ENCODE data around the gene RFFL.

The RFFL gene

GRCh38 chr17:35080536-35080935, 17.0 kb upstream of the RFFL start:
- DNase-seq, result no peak

DNA sequence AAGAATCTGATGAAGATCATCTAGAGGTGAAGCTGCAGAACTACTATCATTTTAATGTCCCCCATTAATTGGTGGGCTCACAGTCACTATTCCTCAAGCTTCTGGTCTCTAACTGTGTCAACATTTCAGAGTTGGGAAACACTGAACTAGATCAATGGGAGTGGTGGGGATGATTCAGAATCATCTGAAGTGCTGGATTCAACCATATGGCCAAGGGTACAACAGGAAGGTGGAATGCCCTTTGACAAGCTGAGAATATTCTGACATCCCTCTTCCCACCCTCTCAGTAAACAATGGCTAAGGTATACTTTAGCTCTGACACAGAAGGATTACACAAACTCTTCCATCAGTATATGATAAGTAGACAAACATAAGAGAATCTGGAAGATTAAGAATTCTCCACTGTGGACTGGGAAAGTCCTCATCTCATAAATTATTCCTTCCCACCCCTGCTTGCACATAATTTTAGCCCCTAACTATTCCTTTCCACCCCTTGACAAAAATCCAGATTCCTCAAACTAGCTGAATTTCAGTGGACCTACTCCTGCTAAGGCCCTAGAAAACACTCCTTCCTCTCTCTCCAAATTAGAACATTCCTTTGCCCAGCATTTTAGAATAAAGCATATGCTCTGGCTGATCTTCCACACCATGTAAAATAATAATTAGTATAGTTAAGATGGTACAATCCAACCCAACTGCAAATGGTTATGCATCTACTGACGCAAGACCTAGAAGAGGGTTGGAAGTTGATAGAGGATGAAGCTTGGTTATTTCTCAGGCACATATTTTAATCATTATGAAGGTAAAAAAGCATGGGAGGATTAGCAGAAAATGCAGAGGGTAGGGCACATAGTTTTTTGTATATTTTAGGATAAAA, 16.3 kb upstream of the RFFL start:
- no peak for DNase-seq

DNA sequence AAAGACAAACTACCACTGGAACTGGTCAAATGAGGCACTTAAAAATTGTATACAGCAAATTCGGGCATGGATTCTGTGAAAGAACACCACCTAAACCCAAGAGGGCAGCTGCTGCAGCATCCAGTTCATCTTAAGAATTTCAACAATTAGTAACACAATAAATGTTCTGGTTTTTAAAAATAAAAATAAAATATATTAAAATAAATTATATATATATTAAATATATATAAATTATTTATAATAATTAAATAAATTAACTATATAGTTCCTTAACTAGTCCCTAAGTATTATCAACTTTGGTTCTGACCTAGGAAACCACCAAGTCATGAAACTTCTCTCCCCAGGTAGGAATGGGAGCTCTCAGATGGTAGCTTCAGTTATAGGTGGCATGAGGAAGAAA, 13.4 kb upstream of the RFFL start:
- no peak for DNase-seq

DNA sequence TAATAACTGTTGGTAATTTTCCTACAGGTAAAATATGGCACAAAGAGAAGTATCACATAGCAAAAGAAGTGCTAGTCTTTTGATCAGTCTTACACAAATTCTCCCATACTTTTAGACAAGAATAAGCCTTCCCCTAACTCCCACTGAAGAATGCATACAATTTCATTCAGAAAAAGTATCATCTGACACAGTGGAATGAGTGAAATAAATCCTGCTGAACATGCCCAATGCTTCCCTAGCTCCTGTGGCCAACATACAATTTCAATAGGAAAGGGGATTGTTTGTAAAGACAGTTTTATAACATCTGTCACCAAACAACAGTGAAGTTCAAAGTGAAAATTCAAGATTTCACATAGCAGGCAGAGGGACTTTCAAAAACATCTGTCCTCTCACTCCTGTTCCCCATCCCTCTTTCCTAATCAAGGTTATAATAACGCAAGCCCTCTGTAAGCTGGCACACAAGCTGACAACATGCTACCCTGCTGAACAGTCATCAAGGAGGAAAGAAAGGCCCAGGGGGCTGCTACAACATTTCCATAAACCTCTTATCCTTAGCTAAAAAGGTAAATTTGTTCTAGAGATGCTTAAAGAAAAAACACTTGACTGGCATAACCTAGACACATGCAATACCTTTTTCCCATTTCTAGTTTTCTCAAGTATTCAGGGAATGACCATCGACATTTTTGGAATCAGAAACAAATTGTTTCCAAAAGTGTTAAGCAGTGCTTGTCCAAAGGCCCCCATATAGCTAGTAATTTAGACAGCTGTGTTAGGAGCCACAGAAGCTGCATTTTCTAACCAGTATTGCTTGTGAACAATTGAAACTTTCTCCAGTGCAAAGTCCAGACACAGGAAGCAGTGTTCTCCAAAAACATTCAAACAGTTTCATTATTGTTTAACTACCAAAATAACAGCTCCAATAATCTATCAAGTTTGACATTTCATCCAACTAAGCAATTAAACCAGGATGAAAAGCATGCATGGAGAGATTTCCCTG, 11.5 kb upstream of the RFFL start:
- no peak for DNase-seq

DNA sequence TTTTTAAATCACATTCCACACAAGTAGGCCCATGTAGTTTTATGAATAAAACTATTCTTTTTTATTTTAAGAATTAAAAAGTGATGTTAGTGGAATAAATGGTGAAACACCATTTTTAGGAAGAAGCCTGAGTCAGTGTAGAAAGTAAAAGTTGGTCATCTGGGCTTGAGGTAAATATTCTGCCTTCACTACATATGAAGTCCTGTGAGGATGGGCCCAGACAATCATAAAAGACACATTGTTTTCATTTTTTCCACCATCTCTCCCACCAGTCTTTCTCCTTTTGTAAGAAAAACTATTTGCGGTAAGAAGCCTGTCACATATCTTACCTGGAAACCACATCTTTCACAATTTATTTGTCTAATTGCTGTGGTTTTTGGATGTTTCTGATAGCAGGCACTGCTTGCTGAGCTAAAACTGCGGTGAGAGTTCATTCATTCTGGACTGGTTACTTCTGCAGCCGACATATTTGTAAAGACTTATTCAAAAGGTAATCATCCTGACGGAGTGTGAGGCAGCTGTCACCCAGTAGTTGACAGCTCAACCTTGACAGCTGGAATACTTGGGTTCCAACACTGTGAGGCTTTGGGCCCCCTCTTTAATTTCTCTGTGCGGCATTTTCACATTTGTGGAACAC, 10.6 kb upstream of the RFFL start:
- DNase-seq, result no peak

- DNase-seq, result no peak
Observed at GRCh38 chr17:35073183-35073790, 9.8 kb upstream of the RFFL start.

GRCh38 chr17:35069311-35069710, 5.8 kb upstream of the RFFL start:
- DNase-seq, result no peak

DNA sequence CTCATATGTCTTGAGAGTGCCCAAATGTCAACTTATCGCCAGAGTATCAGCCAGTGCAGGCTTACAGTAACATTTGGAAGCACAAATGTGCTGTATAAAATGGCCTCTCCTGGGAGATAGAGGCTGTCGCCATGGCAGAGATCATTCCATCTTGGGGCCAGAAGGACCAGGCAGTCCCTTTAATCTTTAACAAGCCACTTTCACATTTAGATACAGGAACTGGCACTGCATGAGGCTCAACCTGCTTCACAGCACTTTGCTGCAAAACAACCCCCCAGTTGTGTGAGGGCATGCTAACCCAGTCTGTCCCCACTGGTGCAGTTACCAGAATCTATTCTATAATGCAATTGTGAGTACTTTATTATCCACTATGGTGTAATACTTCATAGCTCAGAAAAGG, 4.7 kb upstream of the RFFL start:
- DNase-seq, result no peak

DNA sequence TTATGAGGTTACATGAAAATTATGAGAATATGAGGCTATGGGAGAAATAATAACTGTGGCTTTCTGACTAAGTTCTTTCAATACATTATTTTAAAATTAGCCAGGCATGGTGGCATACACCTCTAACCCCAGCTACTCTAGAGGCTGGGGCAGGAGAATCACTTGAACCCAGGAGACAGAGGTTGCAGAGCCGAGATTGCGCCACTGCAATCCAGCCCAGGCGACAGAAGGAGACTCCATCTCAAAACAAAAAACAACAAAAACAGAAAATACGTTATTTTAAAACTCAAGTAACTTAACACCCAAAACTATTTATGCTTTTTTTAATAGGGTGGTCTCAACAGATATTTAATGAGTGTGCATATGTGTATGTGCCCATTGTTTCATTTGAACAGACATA, 2.4 kb upstream of the RFFL start:
- DNase-seq, result no peak

DNA sequence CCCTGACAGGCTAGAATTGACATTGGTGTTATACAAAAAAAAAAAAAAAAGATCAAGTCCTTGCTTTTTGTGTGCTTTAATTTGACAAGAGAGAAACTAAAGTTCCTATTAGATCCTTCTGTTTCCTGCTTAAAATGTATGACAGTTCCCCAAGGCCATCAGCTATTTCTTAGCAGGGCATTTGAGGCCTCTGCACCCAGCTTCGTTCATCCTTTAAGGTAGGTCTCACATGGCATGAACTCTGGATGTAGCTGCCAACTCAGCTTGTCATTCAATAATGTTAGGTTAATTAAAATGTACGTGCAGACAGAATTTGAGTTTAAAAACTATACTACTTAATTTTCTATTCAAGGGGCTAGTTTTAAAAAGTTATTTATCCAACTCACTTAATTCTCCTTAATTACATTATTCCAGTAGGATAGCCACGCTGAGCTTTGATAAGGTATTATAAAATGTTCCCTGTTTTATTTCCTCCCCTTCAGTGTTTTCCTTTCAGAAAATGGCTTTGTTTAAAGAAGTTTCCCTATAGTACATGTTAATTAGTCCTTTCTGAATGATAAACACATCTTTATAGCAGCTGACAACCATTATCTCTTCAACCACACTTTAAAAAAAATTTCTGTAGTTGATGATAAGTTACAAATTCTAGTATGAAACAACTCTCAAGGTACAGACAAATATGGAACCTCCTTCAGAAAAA, 1.2 kb upstream of the RFFL start:
- no peak for DNase-seq

- DNase-seq, result no peak
Observed at GRCh38 chr17:35062308-35062707, 1.2 kb downstream of the RFFL start.

- no peak for DNase-seq
Observed at GRCh38 chr17:35057332-35057915, 6.1 kb downstream of the RFFL start.

GRCh38 chr17:35056013-35056412, 7.5 kb downstream of the RFFL start:
- DNase-seq, result no peak

DNA sequence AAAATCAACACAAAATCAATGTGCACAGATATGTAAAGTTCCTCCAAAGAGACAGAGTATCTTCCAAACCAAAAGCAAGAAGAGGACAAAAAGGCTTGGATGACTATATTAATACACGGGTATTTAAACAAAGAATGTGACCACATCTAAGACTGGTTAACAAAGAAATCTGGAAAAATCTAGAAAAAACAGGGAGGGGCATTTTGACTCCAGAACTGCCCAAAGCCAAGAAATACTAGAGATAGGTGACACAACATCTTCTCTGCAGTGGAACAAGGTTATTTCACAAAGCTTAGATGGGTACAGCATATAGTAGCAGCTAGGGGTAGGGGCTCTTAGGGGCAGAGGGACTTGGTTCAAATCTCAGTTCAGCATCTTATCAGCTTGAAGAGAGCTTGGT, 10.3 kb downstream of the RFFL start:
- no peak for DNase-seq

GRCh38 chr17:35052780-35053179, 10.7 kb downstream of the RFFL start:
- peak; percentile 4 for DNase-seq

GRCh38 chr17:35052241-35052610, 11.3 kb downstream of the RFFL start:
- DNase-seq, result peak; percentile 61

GRCh38 chr17:35051579-35052240, 11.8 kb downstream of the RFFL start:
- DNase-seq, result no peak

GRCh38 chr17:35051183-35051578, 12.3 kb downstream of the RFFL start:
- DNase-seq, result no peak

GRCh38 chr17:35050170-35050569, 13.3 kb downstream of the RFFL start:
- no peak for DNase-seq

GRCh38 chr17:35048685-35049379, 14.7 kb downstream of the RFFL start:
- no peak for DNase-seq
